ENCODE data around the gene GEMIN7.

Gene GEMIN7, protein sequence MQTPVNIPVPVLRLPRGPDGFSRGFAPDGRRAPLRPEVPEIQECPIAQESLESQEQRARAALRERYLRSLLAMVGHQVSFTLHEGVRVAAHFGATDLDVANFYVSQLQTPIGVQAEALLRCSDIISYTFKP

GRCh38 chr19:45079063-45079910 lies at the start of gene GEMIN7:
GEMIN7 (plus strand) TSS chr19:45079260; CDS start chr19:45090115, 10,855 bp downstream.
- no peak for FAIRE-seq

- no peak for FAIRE-seq
Measured at GRCh38 chr19:45030825-45031224, 48.2 kb upstream of the GEMIN7 start.

DNA sequence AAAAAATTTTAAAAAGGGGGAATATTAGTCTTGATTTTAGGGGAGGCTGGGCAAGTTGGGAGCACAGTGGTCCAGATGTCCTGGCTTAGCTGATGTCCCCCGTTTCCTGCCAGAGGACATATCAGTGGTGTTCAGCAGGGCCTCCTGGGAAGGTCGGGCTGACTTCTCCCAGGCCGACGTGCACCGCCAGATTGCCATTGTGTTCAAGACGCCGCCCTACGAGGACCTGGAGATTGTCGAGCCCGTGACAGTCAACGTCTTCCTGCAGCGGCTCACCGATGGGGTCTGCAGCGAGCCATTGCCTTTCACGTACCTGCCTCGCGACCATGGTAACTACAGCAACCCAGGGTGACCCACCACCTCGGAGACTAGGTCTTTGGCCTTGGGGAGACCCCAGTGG lies 46.6 kb upstream of the GEMIN7 start:
- FAIRE-seq, result no peak

GRCh38 chr19:45035755-45036154 lies 43.3 kb upstream of the GEMIN7 start:
- FAIRE-seq, result no peak

DNA sequence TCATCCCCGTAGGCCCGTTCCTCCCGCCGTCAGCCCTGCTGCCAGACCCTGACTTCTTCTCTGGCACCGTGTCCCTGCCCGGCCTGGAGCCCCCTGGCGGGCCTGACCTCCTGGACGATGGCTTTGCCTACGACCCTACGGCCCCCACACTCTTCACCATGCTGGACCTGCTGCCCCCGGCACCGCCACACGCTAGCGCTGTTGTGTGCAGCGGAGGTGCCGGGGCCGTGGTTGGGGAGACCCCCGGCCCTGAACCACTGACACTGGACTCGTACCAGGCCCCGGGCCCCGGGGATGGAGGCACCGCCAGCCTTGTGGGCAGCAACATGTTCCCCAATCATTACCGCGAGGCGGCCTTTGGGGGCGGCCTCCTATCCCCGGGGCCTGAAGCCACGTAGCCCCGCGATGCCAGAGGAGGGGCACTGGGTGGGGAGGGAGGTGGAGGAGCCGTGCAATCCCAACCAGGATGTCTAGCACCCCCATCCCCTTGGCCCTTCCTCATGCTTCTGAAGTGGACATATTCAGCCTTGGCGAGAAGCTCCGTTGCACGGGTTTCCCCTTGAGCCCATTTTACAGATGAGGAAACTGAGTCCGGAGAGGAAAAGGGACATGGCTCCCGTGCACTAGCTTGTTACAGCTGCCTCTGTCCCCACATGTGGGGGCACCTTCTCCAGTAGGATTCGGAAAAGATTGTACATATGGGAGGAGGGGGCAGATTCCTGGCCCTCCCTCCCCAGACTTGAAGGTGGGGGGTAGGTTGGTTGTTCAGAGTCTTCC lies 41.5 kb upstream of the GEMIN7 start:
- FAIRE-seq, result no peak

DNA sequence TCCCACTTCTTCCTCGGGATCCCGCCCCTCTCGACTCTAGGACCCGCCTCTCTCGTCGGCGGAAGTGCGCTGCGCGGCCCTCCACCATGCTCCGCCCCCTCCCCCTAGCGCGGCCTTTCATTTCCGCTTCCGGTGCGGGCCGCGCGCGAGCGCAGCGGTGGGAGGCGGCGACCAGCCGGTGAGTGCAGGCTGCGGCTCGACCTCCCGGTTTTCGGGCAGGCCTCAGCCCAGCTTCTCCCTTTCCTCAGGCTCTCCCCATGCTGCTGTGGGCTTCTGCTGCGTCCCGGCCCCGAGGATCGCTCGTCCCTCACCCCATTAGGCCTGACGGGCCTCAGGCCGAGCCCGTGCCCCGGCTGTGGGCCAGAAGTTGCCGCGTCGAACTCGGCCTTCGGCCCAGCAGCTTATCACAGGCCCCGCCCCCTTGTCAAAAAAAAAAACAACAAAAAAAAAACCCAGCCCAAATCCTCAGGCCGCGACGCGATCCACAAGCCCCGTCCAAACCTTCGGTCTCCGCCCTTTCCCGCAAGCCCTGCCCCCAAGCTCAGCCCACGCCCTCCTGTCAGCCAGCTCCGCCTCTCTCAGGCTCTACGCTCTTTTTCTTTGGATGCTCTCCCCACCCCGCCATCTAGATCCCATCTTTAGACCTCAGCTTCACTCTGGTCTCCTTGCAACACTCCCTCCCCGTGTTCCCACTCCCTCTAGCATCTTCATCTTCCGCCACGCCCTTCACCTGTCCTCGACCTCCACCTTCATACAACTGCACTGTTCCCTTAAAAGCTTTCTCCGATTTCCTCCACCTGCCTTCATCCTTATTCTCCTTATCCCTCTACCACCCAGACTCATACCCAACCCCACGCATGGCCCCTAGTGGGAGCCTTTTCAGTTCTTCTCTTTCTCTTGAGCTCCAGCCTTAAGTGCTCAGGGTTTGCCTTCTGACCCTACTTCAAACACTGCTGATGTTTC lies 39.8 kb upstream of the GEMIN7 start, which contains the start of gene CLASRP:
Gene CLASRP, plus strand, starts transcription at position 115 of the 963 bp plus-strand sequence. CDS start 1,168 bp downstream, outside the sequence.
- peak; percentile 88 for FAIRE-seq

DNA sequence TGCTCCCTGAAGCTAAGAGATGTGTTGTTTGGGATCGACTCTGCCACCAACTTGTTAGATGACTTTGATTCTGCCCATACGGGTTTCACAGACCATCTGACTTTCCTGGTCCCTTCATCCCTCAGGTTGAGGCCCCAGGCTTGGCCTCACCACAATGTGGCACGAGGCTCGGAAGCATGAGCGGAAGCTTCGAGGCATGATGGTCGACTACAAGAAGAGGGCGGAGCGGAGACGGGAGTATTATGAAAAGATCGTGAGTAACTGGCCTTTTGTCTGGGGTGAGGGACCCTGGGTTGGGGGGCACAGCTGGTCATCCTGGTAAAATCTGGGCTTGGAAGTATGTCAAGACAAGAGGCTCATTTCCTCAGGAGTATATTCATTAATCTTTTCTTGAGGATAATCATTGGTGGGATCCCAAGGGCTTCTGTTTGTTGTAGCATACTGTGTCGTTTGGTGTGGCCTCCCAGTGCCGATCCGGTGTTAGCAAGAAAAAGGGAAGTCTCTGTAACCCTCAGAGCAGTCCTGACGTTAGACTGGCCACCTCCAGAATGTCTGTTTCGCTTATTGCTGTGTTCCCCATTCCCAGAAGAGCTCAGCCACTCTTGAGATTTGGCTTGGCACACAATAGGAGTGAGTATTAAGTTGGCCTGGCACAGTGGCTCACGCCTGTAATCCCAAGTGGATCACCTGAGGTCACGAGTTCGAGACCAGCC lies 38.8 kb upstream of the GEMIN7 start:
- no peak for FAIRE-seq

GRCh38 chr19:45041125-45041524 lies 37.9 kb upstream of the GEMIN7 start:
- no peak for FAIRE-seq

DNA sequence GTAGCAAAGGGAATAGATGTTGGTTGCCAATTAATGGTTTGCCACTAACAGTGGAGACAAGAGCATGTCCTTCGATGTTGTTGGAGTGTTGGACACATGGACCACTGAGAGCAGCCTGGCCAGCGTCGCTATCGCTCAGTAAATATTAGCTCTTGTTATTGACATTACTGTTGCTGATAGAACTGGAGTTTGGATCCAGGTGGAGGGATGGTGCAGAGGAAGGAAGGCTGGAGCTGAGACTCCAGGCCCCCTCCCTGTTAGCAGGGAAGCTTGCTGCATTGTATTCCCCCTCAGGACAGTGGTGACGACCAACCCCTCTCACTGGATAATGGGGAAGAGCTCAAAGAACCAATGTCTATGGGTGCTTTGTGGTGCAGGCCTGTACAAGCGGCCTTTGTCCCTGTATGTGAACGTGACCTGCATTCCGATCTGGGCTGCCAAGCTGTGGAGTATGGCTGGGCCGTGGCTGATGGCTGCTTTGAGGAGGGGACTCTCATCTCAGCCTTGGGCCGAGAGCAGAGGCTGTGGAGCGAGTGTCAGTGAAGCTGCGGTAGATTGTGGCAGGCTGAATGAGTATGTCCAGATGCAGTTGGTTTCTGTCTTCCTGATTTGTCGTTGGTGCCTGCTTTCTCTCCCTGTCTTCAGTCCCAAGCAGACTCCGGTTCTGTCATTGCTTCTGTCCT lies 33.2 kb upstream of the GEMIN7 start:
- no peak for FAIRE-seq

- no peak for FAIRE-seq
Measured at GRCh38 chr19:45046355-45046754, 32.7 kb upstream of the GEMIN7 start.

GRCh38 chr19:45047188-45047797 lies 31.8 kb upstream of the GEMIN7 start:
- no peak for FAIRE-seq

DNA sequence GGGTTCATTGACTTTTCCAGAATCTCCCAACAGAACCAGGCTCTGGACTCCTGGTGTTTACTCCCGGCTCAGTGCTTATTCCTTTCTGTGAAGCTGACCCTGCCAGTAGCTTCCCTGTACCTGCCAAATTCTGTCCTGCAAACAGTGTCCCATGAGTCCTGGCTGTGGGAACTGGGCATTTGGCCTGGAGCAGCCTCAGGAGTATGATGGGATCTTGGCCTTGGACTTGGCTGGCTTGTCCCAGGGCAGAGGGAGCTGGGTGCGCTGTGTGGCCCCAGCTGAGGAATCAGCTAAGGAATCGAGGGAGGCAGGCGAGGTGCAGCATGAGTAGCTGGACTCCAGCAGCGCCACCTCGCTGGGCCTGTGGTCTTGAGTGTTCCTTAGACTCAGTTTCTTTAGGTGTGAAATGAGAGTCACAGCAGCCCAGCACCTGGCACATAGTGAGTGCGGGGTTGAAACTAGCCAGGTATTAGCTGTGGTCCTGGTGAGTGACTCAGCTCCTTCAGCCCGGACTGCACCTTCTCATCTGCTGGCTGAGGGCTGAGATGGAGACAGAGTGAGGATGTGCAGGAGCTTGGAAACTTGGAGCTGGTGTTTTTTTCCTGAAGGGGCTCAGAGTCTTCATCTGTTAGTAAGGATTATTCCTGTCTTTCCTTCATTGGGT lies 29.9 kb upstream of the GEMIN7 start:
- FAIRE-seq, result no peak

DNA sequence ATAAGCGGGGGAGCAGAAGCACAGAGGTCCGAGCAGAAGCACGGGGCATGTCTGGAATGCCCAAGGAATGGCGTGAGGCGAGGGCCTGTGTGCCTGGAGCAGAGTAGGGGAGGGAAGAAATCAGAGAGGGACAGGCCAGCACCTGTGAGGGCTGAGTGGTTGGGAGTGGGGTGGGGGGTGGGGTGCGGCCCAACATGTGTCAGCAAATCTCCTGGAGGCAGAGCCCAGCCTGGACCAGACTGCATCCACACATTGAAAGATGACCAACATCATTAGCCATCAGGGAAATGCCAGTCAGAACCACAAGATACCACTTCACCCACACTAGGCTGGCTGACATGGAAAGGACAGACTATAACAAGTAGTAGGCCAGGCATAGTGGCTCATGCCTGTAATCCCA lies 29.0 kb upstream of the GEMIN7 start:
- FAIRE-seq, result no peak

GRCh38 chr19:45051929-45052579 lies 27.0 kb upstream of the GEMIN7 start:
- FAIRE-seq, result no peak

- no peak for FAIRE-seq
Measured at GRCh38 chr19:45056831-45057230, 22.2 kb upstream of the GEMIN7 start.

DNA sequence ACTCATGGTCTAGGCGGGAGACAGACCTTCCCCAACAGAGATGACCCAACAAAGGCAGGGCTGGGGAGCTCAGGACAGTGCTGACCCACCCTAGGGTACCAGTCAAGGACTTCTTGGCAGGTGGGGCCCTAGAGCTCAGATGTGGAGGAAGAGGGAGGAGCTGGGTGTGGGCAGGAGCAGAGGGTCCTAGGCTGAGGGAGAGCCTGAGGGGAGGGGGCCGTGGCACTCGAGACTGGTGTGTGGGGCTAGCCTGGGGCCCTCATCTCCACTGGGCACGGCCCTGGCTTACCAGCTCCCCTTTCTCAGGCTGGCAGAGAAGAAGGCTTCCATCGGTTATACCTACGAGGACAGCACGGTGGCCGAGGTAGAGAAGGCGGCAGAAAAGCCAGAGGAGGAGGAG lies 21.6 kb upstream of the GEMIN7 start:
- no peak for FAIRE-seq

DNA sequence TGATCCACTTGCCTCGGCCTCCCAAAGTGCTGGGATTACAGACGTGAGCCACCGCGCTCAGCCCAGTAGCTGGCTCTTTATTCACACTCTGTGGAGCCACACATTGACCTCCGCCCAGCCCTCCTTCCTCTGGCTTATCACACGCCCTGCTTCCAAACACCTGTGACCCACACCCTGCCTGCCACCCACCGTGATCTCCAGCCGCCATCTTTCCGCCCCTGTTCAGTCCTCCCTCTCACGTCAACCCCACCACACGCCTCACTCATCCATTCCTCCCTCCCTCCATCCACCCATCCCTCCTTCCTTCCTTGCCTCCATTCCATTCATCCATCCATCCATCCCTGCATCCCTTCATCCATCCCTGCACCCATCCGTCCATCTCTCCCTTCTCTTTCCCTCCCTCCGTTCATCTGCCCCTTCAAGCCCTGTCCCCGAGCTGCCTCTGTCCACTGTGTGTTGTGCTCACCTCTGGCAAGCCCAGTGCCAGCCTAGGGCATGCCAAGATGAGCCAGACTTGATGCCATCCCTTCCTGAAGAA lies 20.4 kb upstream of the GEMIN7 start:
- FAIRE-seq, result no peak

GRCh38 chr19:45059258-45059965 lies 19.6 kb upstream of the GEMIN7 start:
- no peak for FAIRE-seq
